Endodermal cell (in vitro differentiated cells): ENCODE data around the gene NNT. TPM values are rescaled to one million over a fixed set of nuclear protein-coding genes. Genes with fewer than 3 reads are reported as not detected.
"Not testable (repeated sequence)": the region's sequence is repeated elsewhere in the genome, so short reads cannot be mapped to it uniquely, and the experiment has no call there.

ENCODE experiments used
- DNase-seq: peaks from one replicate; pipeline ENCODE4 v3.0.0-alpha.2; 2017
- H3K27ac ChIP-seq: 2 replicates; pipeline ENCODE4 v1.5.1; 2013; ENCODE audit warnings: mild to moderate bottlenecking, low read depth, low read length, moderate library complexity
- H3K27me3 ChIP-seq: 2 replicates; pipeline ENCODE4 v1.6.1; 2013; ENCODE audit warnings: mild to moderate bottlenecking, low read length, moderate library complexity; ENCODE audit not compliant: insufficient read depth, control insufficient read depth, poor library complexity, severe bottlenecking
- H3K36me3 ChIP-seq: 2 replicates; pipeline ENCODE4 v1.7.0; 2013; ENCODE audit warnings: mild to moderate bottlenecking, low read length, moderate library complexity; ENCODE audit not compliant: control insufficient read depth, insufficient read depth
- H3K4me1 ChIP-seq: one replicate; pipeline ENCODE4 v1.7.0; 2013; ENCODE audit warnings: low read length; ENCODE audit not compliant: control insufficient read depth, insufficient read depth
- H3K4me3 ChIP-seq: 2 replicates; pipeline ENCODE4 v1.5.1; 2013; ENCODE audit warnings: mild to moderate bottlenecking, low read length, moderate library complexity
- H3K9ac ChIP-seq: 2 replicates; pipeline ENCODE4 v1.6.1; 2013; ENCODE audit warnings: mild to moderate bottlenecking, low read length, moderate library complexity; ENCODE audit not compliant: poor library complexity, severe bottlenecking; ENCODE audit errors: extremely low read depth
- H3K9me3 ChIP-seq: 2 replicates; pipeline ENCODE4 v1.6.1; 2013; ENCODE audit warnings: mild to moderate bottlenecking, low read length, moderate library complexity; ENCODE audit not compliant: control insufficient read depth
- H3K27ac Mint-ChIP-seq: 2 replicates; pipeline ENCODE4 v1.8.0; 2020; ENCODE audit warnings: mixed read lengths
- H3K27me3 Mint-ChIP-seq: 2 replicates; pipeline ENCODE4 v1.8.0; 2021; ENCODE audit warnings: mild to moderate bottlenecking, mixed read lengths; ENCODE audit not compliant: insufficient read depth
- H3K36me3 Mint-ChIP-seq: 2 replicates; pipeline ENCODE4 v1.8.0; 2020; ENCODE audit warnings: low read depth, mixed read lengths
- H3K4me1 Mint-ChIP-seq: 2 replicates; pipeline ENCODE4 v1.8.0; 2020; ENCODE audit warnings: mixed read lengths
- H3K4me3 Mint-ChIP-seq: 2 replicates; pipeline ENCODE4 v1.8.0; 2020; ENCODE audit warnings: mild to moderate bottlenecking, moderate library complexity, mixed read lengths
- H3K9me3 Mint-ChIP-seq: 2 replicates; pipeline ENCODE4 v1.8.0; 2020; ENCODE audit warnings: mild to moderate bottlenecking, mixed read lengths
- CTCF ChIP-seq: fragments of 200-600 bp; sonication (generic); conservative IDR thresholded peaks from 2 replicates; pipeline ENCODE4 v1.5.0; 2021; ENCODE audit warnings: antibody characterized with exemption, mild to moderate bottlenecking
- WGBS, 2 experiments: methylation state at CpG; one replicate each; pipeline versions ENCODE4 v1.1.5 to v1.1.7; 2013; ENCODE audit warnings: missing lambda C conversion rate in 2 of 2, mixed read lengths in 1 of 2; ENCODE audit not compliant: insufficient coverage in 1 of 2, insufficient read length in 1 of 2; 5-methylcytosine and 5-hydroxymethylcytosine counted together
- total RNA-seq, 2 donors: library from RNA; stranded (reverse); fragmentation: NEBNext Ultra II Directional in 1 of 2; extraction: Animal tissue kit (Norgen Biotek cat#: 25700) in 1 of 2; gene quantifications; 2 replicates in 1 of 2; 3 replicates in 1 of 2; pipeline ENCODE4 v1.2.1, GENCODE V29; 2021

Gene NNT
- total RNA-seq, 2 donors from 2014 or later = 27.5 to 27.9 TPM

GRCh38 chr5:43554497-43554896, 48.5 kb upstream of the NNT start:
- Histone ChIP-seq H3K9me3 (no peaks in the 10 kb centered on the region), H3K9ac (no peak overlapping the region), H3K4me1 (peaks cover 6% of the 10 kb centered on the region), H3K27me3 (no peaks in the 10 kb centered on the region), H3K4me3 (peak overlapping the region; percentile 98), H3K27ac (no peak overlapping the region), H3K36me3 (peaks cover 52% of the 10 kb centered on the region)
- 90% methylated on average over 1 of the region's 1 CpG; no CpG with 5 or more reads in 1 of the 2 experiments for WGBS, 2 experiments
- Mint-ChIP-seq H3K4me3 (no peak overlapping the region), H3K27me3 (no peaks in the 10 kb centered on the region), H3K9me3 (no peaks in the 10 kb centered on the region), H3K36me3 (peaks cover 22% of the 10 kb centered on the region), H3K27ac (no peak overlapping the region), H3K4me1 (peaks cover 12% of the 10 kb centered on the region)
- no peak for DNase-seq
- TF ChIP-seq CTCF = no peak

- H3K9ac ChIP-seq = peak overlapping the region; percentile 98
- H3K4me3 Mint-ChIP-seq = no peak overlapping the region
- H3K9me3 ChIP-seq = no peaks in the 10 kb centered on the region
- no peak for TF ChIP-seq CTCF
- H3K4me1 Mint-ChIP-seq = peaks cover 12% of the 10 kb centered on the region
- WGBS, 2 experiments = 0% methylated on average over 11 to 44 of the region's 44 CpGs
- DNase-seq = peak; percentile 87
- peak overlapping the region; percentile 98 for H3K27ac Mint-ChIP-seq
- peak overlapping the region; percentile 96 for H3K27ac ChIP-seq
- no peaks in the 10 kb centered on the region for H3K27me3 ChIP-seq
- H3K4me3 ChIP-seq = peak overlapping the region; percentile 98
- H3K4me1 ChIP-seq = peaks cover 6% of the 10 kb centered on the region
- H3K36me3 Mint-ChIP-seq = peaks cover 11% of the 10 kb centered on the region
- peaks cover 39% of the 10 kb centered on the region for H3K36me3 ChIP-seq
- no peaks in the 10 kb centered on the region for H3K27me3 Mint-ChIP-seq
- no peaks in the 10 kb centered on the region for H3K9me3 Mint-ChIP-seq
Measured at GRCh38 chr5:43555895-43556606, 46.9 kb upstream of the NNT start.

- not testable (repeated sequence) for H3K36me3 Mint-ChIP-seq, H3K27me3 Mint-ChIP-seq, H3K4me1 ChIP-seq, H3K4me3 Mint-ChIP-seq, H3K9me3 ChIP-seq, DNase-seq, H3K27ac Mint-ChIP-seq, H3K9me3 Mint-ChIP-seq, H3K27me3 ChIP-seq
- WGBS, 2 experiments = 0% methylated on average over 6 to 27 of the region's 30 CpGs
- Histone ChIP-seq H3K4me3 (peak overlapping the region; percentile 98), H3K27ac (peak overlapping the region; percentile 96), H3K9ac (peak overlapping the region; percentile 98), H3K36me3 (peaks cover 35% of the 10 kb centered on the region)
- H3K4me1 Mint-ChIP-seq = peaks cover 11% of the 10 kb centered on the region
Measured at GRCh38 chr5:43556607-43556856, 46.4 kb upstream of the NNT start.
